ENCODE results near the gene LIN52. TPM values are rescaled to one million over a fixed set of nuclear protein-coding genes. Genes with fewer than 3 reads are reported as not detected.

LIN52 gene
- total and polyA plus RNA-seq, 4 donors = 3.8 to 9.9 (median 5.3) TPM

DNA sequence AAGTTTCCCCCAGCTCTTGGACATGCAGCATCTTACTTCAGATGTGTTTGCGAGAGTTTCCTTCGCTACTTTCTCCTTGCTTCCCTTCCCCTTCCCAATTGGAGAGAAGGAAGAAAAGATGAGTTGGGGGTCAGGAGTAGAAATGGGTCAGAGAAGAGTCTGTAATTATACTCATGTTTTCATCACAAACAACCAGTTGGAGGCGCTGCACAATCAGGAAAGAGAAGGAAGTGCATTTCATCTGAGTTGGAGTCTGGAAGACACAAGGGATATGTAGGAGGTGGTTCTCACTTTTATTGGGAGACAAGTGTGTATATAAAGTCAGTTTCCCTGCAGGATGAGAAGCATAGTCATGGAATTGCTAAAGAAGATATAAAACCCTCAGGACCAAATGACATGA lies 123.2 kb downstream of the LIN52 start (continued):
- TF ChIP-seq, protein P1, sequence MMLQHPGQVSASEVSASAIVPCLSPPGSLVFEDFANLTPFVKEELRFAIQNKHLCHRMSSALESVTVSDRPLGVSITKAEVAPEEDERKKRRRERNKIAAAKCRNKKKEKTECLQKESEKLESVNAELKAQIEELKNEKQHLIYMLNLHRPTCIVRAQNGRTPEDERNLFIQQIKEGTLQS (IDR thresholded peaks at IDR 0.05) = no peak

GRCh38 chr14:74208642-74209041 lies 123.9 kb downstream of the LIN52 start:
- H3K9ac ChIP-seq (ENCODE audit: low read depth in 1 of 2, low read length in 2 of 2) = no peak overlapping the region
- no peaks in the 10 kb centered on the region for H3K4me1 ChIP-seq (ENCODE audit: control insufficient read depth in 4 of 4, insufficient read depth in 4 of 4, low read length in 3 of 4)
- DNase-seq (ENCODE audit: low spot score) = no peak
- H3K4me3 ChIP-seq (ENCODE audit: low read depth in 1 of 3, low read length in 3 of 3) = no peak overlapping the region
- H3K9me3 ChIP-seq (ENCODE audit: control insufficient read depth in 4 of 4, low read length in 3 of 4) = no peaks in the 10 kb centered on the region
- H3K27me3 ChIP-seq (ENCODE audit: control insufficient read depth in 4 of 4, insufficient read depth in 4 of 4, low read length in 3 of 4) = no peaks in the 10 kb centered on the region
- no peak overlapping the region for H3K27ac ChIP-seq (ENCODE audit: low read depth in 1 of 2, low read length in 2 of 2)
- TF ChIP-seq CTCF (IDR thresholded peaks at IDR 0.05; ENCODE audit: low read depth, low read length, missing input control) = no peak
- no peak for TF ChIP-seq GABPA (IDR thresholded peaks at IDR 0.05 in 1 of 2, conservative IDR thresholded peaks at IDR 0.05 in 1 of 2)
- TF ChIP-seq, protein P1 (IDR thresholded peaks at IDR 0.05) = no peak
- no peak for TF ChIP-seq MAX (IDR thresholded peaks at IDR 0.05)
- TF ChIP-seq EGR1 (IDR thresholded peaks at IDR 0.05; ENCODE audit: low read depth in 2 of 2) = no peak
- no peak for TF ChIP-seq SP1 (IDR thresholded peaks at IDR 0.05)
- no peak for TF ChIP-seq FOXA1 (IDR thresholded peaks at IDR 0.05)
- TF ChIP-seq RXRA (IDR thresholded peaks at IDR 0.05) = no peak
- TF ChIP-seq RAD21 (IDR thresholded peaks at IDR 0.05) = no peak
- TF ChIP-seq JUND (IDR thresholded peaks at IDR 0.05) = no peak
- TF ChIP-seq FOXA2 (IDR thresholded peaks at IDR 0.05) = no peak
- no peak for TF ChIP-seq ZBTB33 (IDR thresholded peaks at IDR 0.05)
- no peak for TF ChIP-seq HNF4G (IDR thresholded peaks at IDR 0.05)
- TF ChIP-seq YY1 (IDR thresholded peaks at IDR 0.05) = no peak
- no peak for TF ChIP-seq REST (IDR thresholded peaks at IDR 0.05)
- TF ChIP-seq HNF4A (conservative IDR thresholded peaks at IDR 0.05) = no peak
- TF ChIP-seq NR2F2 (IDR thresholded peaks at IDR 0.05) = no peak
- TF ChIP-seq TAF1 (conservative IDR thresholded peaks at IDR 0.05) = no peak
- H3K36me3 ChIP-seq (ENCODE audit: control insufficient read depth in 4 of 4, insufficient read depth in 3 of 4, low read depth in 1 of 4, low read length in 3 of 4) = peaks cover 0 to under 1% (median 0%) of the 10 kb centered on the region in 4 donors
- WGBS = 81% methylated on average over 8 of the region's 8 CpGs

All from liver (tissue), 9 donors.